ENCODE measurements around the gene CHM.
"Not testable (repeated sequence)": the region's sequence is repeated elsewhere in the genome, so short reads cannot be mapped to it uniquely, and the experiment has no call there.

CHM gene

GRCh38 chrX:86047174-86047935 lies at the start of gene CHM:
TSS of gene CHM (minus strand) at chrX:86047558. CDS start at chrX:86047532, 26 bp downstream.
- DNase-seq = peak; percentile 85

- no peak for DNase-seq
Observed at GRCh38 chrX:86078650-86079049, 31.3 kb upstream of the CHM start.

GRCh38 chrX:86066998-86067397 lies 19.6 kb upstream of the CHM start:
- DNase-seq = no peak

GRCh38 chrX:86061407-86061806 lies 14.0 kb upstream of the CHM start:
- no peak for DNase-seq

GRCh38 chrX:86051741-86052140 lies 4.4 kb upstream of the CHM start:
- no peak for DNase-seq

GRCh38 chrX:86047936-86048280 lies 550 bp upstream of the CHM start:
- peak; percentile 0 for DNase-seq

- no peak for DNase-seq
Observed at GRCh38 chrX:86044216-86044615, 3.1 kb downstream of the CHM start.

GRCh38 chrX:86039625-86040568 lies 7.5 kb downstream of the CHM start:
- DNase-seq = no peak

- no peak for DNase-seq
Observed at GRCh38 chrX:86033385-86033784, 14.0 kb downstream of the CHM start.

- DNase-seq = no peak
Observed at GRCh38 chrX:86028681-86029080, 18.7 kb downstream of the CHM start.

GRCh38 chrX:86023811-86024210 lies 23.5 kb downstream of the CHM start:
- DNase-seq = no peak

- no peak for DNase-seq
Observed at GRCh38 chrX:86021652-86022289, 25.6 kb downstream of the CHM start.

- DNase-seq = no peak
Observed at GRCh38 chrX:86016139-86016538, 31.2 kb downstream of the CHM start.

GRCh38 chrX:86014959-86015358 lies 32.4 kb downstream of the CHM start:
- DNase-seq = peak; percentile 1

- peak; percentile 11 for DNase-seq
Observed at GRCh38 chrX:86014421-86014820, 32.9 kb downstream of the CHM start.

GRCh38 chrX:86013792-86014191 lies 33.6 kb downstream of the CHM start:
- DNase-seq = no peak

GRCh38 chrX:86012188-86012587 lies 35.2 kb downstream of the CHM start:
- DNase-seq = no peak

GRCh38 chrX:86009803-86010202 lies 37.6 kb downstream of the CHM start:
- DNase-seq = not testable (repeated sequence)

GRCh38 chrX:86007891-86008290 lies 39.5 kb downstream of the CHM start:
- DNase-seq = not testable (repeated sequence)

- DNase-seq = peak; percentile 6
Observed at GRCh38 chrX:86002076-86002896, 45.1 kb downstream of the CHM start.

- no peak for DNase-seq
Observed at GRCh38 chrX:85998954-85999353, 48.4 kb downstream of the CHM start.

GRCh38 chrX:85996555-85996954 lies 50.8 kb downstream of the CHM start:
- no peak for DNase-seq

GRCh38 chrX:85995641-85996040 lies 51.7 kb downstream of the CHM start:
- DNase-seq = no peak

Measured in CD4-positive, alpha-beta T cell treated with Interleukin-21 for 1 hour (primary cell).